OCI-LY7 (cell line): ENCODE results near the gene HCRTR1.

Source experiments
- CTCF ChIP-seq: fragments of 200-600 bp; sonication (generic); conservative IDR thresholded peaks from 2 replicates; pipeline ENCODE4 v1.5.1; 2014; ENCODE audit warnings: mild to moderate bottlenecking, antibody characterized with exemption, low read length, moderate library complexity, mixed read lengths
- EZH2phosphoT487 ChIP-seq: fragments of 200-600 bp; sonication (generic); IDR thresholded peaks from 2 replicates; pipeline ENCODE4 v1.6.1; 2018; ENCODE audit warnings: low read depth, borderline replicate concordance, mild to moderate bottlenecking, mixed run types, antibody characterized with exemption, low read length, moderate library complexity, mixed read lengths

- TF ChIP-seq CTCF (no peak), EZH2phosphoT487 (no peak)
Observed at GRCh38 chr1:31600641-31601040, 16.8 kb upstream of the HCRTR1 start.
